Measurements from ENCODE around the gene ZNF76.

ZNF76 gene

GRCh38 chr6:35343092-35343834 lies 83.7 kb downstream of the ZNF76 start:
- in situ Hi-C loops (cut with HindIII; ENCODE audit: low pct_ligation_motif_present, low pct_unique_long_range_greater_than_20kb, low sequenced_read_pairs): loop anchor here (25.0 kb wide), 1 partner anchor 94 kb away; no protein-coding TSS in a partner anchor
- no peak for DNase-seq

GRCh38 chr6:35343835-35344550 lies 84.5 kb downstream of the ZNF76 start:
- in situ Hi-C loops (cut with HindIII; ENCODE audit: low pct_ligation_motif_present, low pct_unique_long_range_greater_than_20kb, low sequenced_read_pairs): loop anchor here (25.0 kb wide), 1 partner anchor 93 kb away; no protein-coding TSS in a partner anchor
- DNase-seq: no peak

Measured in ACHN (cell line).